ENCODE data around the gene CSK. TPM values are rescaled to one million over a fixed set of nuclear protein-coding genes. Genes with fewer than 3 reads are reported as not detected.

CSK gene
- polyA plus RNA-seq, 1 of the 3 experiments (the other 2 are of a cell fraction) = 53.1 TPM

DNA sequence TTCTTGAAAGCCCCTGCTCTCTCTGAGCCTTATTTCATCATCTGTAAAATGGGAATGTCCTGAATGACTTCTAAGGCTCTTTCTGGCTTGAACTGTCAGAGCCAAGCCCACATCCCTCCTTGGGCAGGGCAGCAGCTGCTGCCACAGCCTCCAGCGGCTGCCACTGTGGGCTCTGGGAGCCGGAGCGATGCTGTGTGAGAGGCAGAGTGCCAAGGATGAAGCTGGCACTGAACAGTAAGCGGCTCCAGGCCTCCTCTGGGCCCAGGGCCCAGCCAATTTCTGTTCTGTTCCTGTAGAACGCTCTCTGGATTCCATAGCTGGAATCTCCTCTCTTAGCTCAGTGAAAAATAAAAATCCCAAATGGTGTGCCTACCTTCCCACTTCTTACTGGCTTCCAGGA, 49.0 kb downstream of the CSK start:
- 30% methylated on average over 4 of the region's 5 CpGs for WGBS (ENCODE audit: low lambda C conversion rate)
- Histone ChIP-seq H3K4me1 (ENCODE audit: control insufficient read depth in 1 of 2, insufficient read depth in 2 of 2, low read depth in 1 of 2, low read length in 1 of 2) (peaks cover 0 to 16% of the 10 kb centered on the region in 2 experiments; a peak in 1 of 4 replicates), H3K27me3 (ENCODE audit: insufficient read depth) (peaks cover 15% of the 10 kb centered on the region; the same call in 1 of the 2 replicates), H3K9me2 (no peaks in the 10 kb centered on the region), H3K4me2 (no peak overlapping the region), H3F3A (replicated peaks; ENCODE audit: insufficient read depth) (no peaks in the 10 kb centered on the region), H3K4me3 (ENCODE audit: low read depth in 2 of 2, low read length in 1 of 2) (no peak overlapping the region), H3K27ac (ENCODE audit: low read depth in 2 of 2, low read length in 1 of 2) (no peak overlapping the region; a peak in 1 of 4 replicates), H2AFZ (ENCODE audit: low read depth) (no peak overlapping the region), H3K36me3 (replicated peaks in 1 of 2; ENCODE audit: control insufficient read depth in 1 of 2, insufficient read depth in 2 of 2, low read length in 1 of 2) (peaks cover 0 to 2% of the 10 kb centered on the region in 2 experiments), H4K20me1 (ENCODE audit: insufficient read depth) (no peaks in the 10 kb centered on the region), H3K79me2 (ENCODE audit: insufficient read depth) (no peaks in the 10 kb centered on the region), H3K9ac (no peak overlapping the region), H3K9me3 (no peaks in the 10 kb centered on the region)
- TF ChIP-seq FOSL2 (IDR thresholded peaks at IDR 0.05; ENCODE audit: borderline replicate concordance, low read depth) (no peak), NFIC (IDR thresholded peaks at IDR 0.05; ENCODE audit: borderline replicate concordance) (no peak)
- DNase-seq = no peak
- POLR2A ChIA-PET = no interaction called here
- CTCF ChIA-PET = interaction anchor here (0.7 to 10.2 kb wide), 10 partner anchors 12 to 123 kb away, joined by 3 to 82 read pairs (median 4); partner anchors contain the start of genes CSK and LMAN1L

DNA sequence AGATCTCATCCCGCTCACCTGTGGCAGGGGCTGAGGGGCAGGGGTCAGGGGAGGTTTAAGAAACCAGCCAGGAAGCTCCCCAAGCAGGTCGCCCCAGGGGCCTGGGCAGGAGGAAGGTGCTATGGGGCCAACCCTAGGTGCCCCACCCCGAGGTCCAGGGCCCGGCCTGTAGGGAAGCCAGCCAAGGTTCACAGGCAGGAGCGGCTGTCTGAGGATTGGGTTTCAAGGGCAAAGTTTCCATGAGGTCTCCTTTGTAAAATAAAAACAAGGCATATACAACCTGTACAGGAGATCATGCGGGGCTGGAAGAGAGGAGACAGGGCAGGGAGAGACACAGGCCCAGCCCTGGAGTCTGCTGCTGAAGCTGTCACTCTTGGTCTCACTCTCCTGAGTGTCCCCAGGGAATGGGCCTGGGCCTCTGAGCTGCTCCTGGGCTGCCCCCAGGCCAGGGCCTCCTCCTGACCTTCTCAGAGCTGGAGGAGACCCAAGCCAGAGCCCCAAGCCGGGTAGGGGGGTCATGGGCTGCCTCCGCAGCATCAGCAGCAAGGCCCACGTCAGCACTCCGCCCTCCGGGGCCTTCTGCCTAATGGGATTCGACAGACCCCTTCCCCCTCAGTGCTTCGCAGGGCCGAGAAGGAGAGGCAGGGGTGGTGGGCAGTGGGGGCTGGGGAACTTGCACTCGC, 50.1 kb downstream of the CSK start:
- Histone ChIP-seq H3K79me2 (ENCODE audit: insufficient read depth) (no peaks in the 10 kb centered on the region), H3F3A (replicated peaks; ENCODE audit: insufficient read depth) (no peaks in the 10 kb centered on the region), H2AFZ (ENCODE audit: low read depth) (no peak overlapping the region), H4K20me1 (ENCODE audit: insufficient read depth) (no peaks in the 10 kb centered on the region), H3K4me3 (ENCODE audit: low read depth in 2 of 2, low read length in 1 of 2) (no peak overlapping the region), H3K27me3 (ENCODE audit: insufficient read depth) (peaks cover 10% of the 10 kb centered on the region; the same call in 1 of the 2 replicates), H3K27ac (ENCODE audit: low read depth in 2 of 2, low read length in 1 of 2) (no peak overlapping the region), H3K9me3 (no peaks in the 10 kb centered on the region), H3K4me2 (no peak overlapping the region), H3K9ac (no peak overlapping the region), H3K36me3 (replicated peaks in 1 of 2; ENCODE audit: control insufficient read depth in 1 of 2, insufficient read depth in 2 of 2, low read length in 1 of 2) (peaks cover 0 to 2% of the 10 kb centered on the region in 2 experiments), H3K4me1 (ENCODE audit: control insufficient read depth in 1 of 2, insufficient read depth in 2 of 2, low read depth in 1 of 2, low read length in 1 of 2) (peaks cover 0 to 16% of the 10 kb centered on the region in 2 experiments; a peak in 1 of 4 replicates), H3K9me2 (no peaks in the 10 kb centered on the region)
- ChIA-PET CTCF (interaction anchor here (1.2 to 10.2 kb wide), 8 partner anchors 11 to 196 kb away, joined by 3 to 82 read pairs (median 6); partner anchors contain the start of gene CSK), POLR2A (no interaction called here)
- no peak for DNase-seq
- WGBS (ENCODE audit: low lambda C conversion rate) = 52% methylated on average over 10 of the region's 15 CpGs
- TF ChIP-seq EP300 (IDR thresholded peaks at IDR 0.05; ENCODE audit: borderline replicate concordance in 1 of 2, low read depth in 1 of 2, low read length in 1 of 2) (no peak), GABPA (IDR thresholded peaks at IDR 0.05; ENCODE audit: low read depth) (no peak), PBX3 (IDR thresholded peaks at IDR 0.05) (no peak), ZBTB33 (IDR thresholded peaks at IDR 0.05; ENCODE audit: borderline replicate concordance, low read depth) (no peak), FOXJ3 (CRISPR knock-in tag; IDR thresholded peaks at IDR 0.05) (no peak), RCOR1 (IDR thresholded peaks at IDR 0.05; ENCODE audit: low read length) (no peak), CHD2 (IDR thresholded peaks at IDR 0.05; ENCODE audit: low read length, partially characterized antibody) (no peak), POLR2AphosphoS5 (IDR thresholded peaks at IDR 0.05; ENCODE audit: low read depth, low read length) (no peak), SMC3 (IDR thresholded peaks at IDR 0.05; ENCODE audit: low read depth, low read length) (no peak), RFX5 (IDR thresholded peaks at IDR 0.05; ENCODE audit: low read length) (no peak)
- TF ChIP-seq, protein P1, sequence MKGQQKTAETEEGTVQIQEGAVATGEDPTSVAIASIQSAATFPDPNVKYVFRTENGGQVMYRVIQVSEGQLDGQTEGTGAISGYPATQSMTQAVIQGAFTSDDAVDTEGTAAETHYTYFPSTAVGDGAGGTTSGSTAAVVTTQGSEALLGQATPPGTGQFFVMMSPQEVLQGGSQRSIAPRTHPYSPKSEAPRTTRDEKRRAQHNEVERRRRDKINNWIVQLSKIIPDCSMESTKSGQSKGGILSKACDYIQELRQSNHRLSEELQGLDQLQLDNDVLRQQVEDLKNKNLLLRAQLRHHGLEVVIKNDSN (IDR thresholded peaks at IDR 0.05; ENCODE audit: borderline replicate concordance, low read depth) = no peak
- TF ChIP-seq, protein P2, sequence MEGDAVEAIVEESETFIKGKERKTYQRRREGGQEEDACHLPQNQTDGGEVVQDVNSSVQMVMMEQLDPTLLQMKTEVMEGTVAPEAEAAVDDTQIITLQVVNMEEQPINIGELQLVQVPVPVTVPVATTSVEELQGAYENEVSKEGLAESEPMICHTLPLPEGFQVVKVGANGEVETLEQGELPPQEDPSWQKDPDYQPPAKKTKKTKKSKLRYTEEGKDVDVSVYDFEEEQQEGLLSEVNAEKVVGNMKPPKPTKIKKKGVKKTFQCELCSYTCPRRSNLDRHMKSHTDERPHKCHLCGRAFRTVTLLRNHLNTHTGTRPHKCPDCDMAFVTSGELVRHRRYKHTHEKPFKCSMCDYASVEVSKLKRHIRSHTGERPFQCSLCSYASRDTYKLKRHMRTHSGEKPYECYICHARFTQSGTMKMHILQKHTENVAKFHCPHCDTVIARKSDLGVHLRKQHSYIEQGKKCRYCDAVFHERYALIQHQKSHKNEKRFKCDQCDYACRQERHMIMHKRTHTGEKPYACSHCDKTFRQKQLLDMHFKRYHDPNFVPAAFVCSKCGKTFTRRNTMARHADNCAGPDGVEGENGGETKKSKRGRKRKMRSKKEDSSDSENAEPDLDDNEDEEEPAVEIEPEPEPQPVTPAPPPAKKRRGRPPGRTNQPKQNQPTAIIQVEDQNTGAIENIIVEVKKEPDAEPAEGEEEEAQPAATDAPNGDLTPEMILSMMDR (IDR thresholded peaks at IDR 0.05) = no peak
- TF ChIP-seq, protein P3, sequence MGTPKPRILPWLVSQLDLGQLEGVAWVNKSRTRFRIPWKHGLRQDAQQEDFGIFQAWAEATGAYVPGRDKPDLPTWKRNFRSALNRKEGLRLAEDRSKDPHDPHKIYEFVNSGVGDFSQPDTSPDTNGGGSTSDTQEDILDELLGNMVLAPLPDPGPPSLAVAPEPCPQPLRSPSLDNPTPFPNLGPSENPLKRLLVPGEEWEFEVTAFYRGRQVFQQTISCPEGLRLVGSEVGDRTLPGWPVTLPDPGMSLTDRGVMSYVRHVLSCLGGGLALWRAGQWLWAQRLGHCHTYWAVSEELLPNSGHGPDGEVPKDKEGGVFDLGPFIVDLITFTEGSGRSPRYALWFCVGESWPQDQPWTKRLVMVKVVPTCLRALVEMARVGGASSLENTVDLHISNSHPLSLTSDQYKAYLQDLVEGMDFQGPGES (IDR thresholded peaks at IDR 0.05; ENCODE audit: low read depth, low read length) = no peak
